Measurements from ENCODE around the gene OCLN. TPM values are rescaled to one million over a fixed set of nuclear protein-coding genes. Genes with fewer than 3 reads are reported as not detected.
"Not testable (repeated sequence)": the region's sequence is repeated elsewhere in the genome, so short reads cannot be mapped to it uniquely, and the experiment has no call there.

OCLN gene
- total RNA-seq, 1 donor from 2014 or later = 67.5 TPM

DNA sequence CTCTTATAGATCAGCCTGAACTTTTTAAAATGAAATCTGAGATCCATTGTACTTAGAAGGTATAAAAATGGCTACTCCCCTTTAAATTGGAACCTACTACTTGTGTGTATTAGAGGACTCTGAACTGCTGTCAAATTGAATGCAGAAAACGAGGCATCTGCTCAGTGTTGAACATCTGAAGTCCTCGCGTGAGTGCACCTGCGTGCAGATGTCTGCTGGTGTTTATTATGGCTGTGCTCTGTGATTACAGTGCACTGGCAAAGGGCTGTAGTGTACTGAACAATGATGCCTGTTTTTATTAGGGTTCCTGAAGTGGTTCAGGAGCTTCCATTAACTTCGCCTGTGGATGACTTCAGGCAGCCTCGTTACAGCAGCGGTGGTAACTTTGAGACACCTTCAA, 52.0 kb downstream of the OCLN start:
- H3K36me3 Mint-ChIP-seq; H3K27ac ChIP-seq; H3K4me3 ChIP-seq; H3K27me3 Mint-ChIP-seq (ENCODE audit: insufficient read depth, low read depth); H3F3A ChIP-seq (ENCODE audit: low read depth); H3K9me3 ChIP-seq (ENCODE audit: low read depth); H3K27me3 ChIP-seq; H4K20me1 ChIP-seq (ENCODE audit: low read depth); H3K4me2 ChIP-seq; H3K4me1 ChIP-seq; H3K36me3 ChIP-seq; H3K27ac Mint-ChIP-seq; H3K9me3 Mint-ChIP-seq; H3K4me3 Mint-ChIP-seq; H3K4me1 Mint-ChIP-seq; DNase-seq (ENCODE audit: low spot score); H3K79me2 ChIP-seq (ENCODE audit: low read depth); H3K9ac ChIP-seq; H2AFZ ChIP-seq (replicated peaks): not testable (repeated sequence)

DNA sequence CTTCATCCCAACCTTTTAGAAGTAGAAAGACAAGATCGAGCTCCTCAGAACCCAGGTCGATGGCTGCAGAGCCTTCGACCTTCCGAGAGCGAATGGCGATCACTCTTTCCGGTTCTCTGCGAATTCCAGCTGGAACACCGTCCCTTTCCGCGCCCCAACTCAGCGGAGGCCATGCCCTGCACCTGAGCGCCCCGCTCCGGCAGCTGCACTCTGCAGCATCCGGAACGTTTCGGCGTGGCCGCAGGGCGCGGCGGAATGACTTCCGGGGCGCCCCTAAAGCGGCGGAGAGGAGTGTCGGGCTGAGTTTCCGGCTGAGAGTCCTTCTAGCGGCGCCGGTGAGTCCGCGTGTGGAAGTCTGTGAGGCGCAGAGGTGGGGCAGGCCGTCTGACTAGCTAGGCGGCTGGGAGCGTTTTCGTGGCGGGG, 67.3 kb downstream of the OCLN start, which contains the start of gene GTF2H2C:
GTF2H2C (plus strand) TSS at position 284 of the 423 bp plus-strand sequence. CDS start 4,942 bp downstream, outside the sequence.
- H3K27ac ChIP-seq; H4K20me1 ChIP-seq (ENCODE audit: low read depth); H3K27me3 Mint-ChIP-seq (ENCODE audit: insufficient read depth, low read depth); H3K9me3 Mint-ChIP-seq; H3K4me1 Mint-ChIP-seq; H3K27me3 ChIP-seq; H3K9ac ChIP-seq; H3K36me3 Mint-ChIP-seq; H3K36me3 ChIP-seq; H3K27ac Mint-ChIP-seq; H3F3A ChIP-seq (ENCODE audit: low read depth); H3K9me3 ChIP-seq (ENCODE audit: low read depth); H3K4me1 ChIP-seq: not testable (repeated sequence)
- peak within 1 kb of the TSS; percentile 95 for H3K4me3 Mint-ChIP-seq
- peak; percentile 82 for DNase-seq (ENCODE audit: low spot score)
- Histone ChIP-seq H2AFZ (replicated peaks) (peak within 1 kb of the TSS; percentile 44), H3K79me2 (ENCODE audit: low read depth) (peaks cover 10% of the 10 kb centered on the region), H3K4me3 (peak within 1 kb of the TSS; percentile 50), H3K4me2 (peak within 1 kb of the TSS; percentile 73)
- TF ChIP-seq, protein P1, sequence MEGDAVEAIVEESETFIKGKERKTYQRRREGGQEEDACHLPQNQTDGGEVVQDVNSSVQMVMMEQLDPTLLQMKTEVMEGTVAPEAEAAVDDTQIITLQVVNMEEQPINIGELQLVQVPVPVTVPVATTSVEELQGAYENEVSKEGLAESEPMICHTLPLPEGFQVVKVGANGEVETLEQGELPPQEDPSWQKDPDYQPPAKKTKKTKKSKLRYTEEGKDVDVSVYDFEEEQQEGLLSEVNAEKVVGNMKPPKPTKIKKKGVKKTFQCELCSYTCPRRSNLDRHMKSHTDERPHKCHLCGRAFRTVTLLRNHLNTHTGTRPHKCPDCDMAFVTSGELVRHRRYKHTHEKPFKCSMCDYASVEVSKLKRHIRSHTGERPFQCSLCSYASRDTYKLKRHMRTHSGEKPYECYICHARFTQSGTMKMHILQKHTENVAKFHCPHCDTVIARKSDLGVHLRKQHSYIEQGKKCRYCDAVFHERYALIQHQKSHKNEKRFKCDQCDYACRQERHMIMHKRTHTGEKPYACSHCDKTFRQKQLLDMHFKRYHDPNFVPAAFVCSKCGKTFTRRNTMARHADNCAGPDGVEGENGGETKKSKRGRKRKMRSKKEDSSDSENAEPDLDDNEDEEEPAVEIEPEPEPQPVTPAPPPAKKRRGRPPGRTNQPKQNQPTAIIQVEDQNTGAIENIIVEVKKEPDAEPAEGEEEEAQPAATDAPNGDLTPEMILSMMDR (IDR thresholded peaks at IDR 0.05) = peak; percentile 54

DNA sequence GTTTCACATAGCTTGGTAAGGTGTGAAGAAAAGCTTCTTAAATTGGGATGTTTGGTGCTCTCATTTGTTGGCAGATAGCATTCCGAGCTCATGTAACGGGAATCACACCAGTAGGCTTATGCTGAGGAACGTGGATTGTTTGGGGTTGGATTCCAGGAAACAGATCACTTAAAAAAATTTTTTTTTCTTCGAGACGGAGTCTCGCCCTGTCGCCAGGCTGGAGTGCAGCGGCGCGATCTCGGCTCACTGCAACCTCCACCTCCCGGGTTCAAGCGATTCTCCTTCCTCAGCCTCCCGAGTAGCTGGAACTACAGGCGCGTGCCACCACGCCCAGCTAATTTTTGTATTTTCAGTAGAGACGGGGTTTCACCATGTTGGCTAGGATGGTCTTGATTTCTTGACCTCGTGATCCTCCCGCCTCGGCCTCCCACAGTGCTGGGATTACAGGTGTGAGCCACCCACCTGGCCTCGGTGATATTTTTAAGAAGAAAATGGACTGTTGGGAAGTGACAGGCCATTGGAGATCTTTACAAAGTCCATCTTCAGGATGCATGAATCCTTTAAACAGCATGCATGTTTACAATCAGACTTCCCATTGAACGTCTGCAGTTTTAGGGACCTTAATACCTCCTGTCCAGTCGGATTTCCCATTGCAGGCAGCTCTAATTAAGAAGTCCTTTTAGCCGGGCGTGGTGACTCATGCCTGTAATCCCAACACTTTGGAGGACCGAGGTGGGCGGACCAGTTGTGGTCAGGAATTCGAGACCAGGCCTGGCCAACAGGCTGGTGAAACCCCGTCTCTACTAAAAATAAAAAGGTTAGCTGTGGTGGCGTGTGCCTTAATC, 68.2 kb downstream of the OCLN start:
- H3K36me3 ChIP-seq; H3F3A ChIP-seq (ENCODE audit: low read depth); H3K9ac ChIP-seq; DNase-seq (ENCODE audit: low spot score); H2AFZ ChIP-seq (replicated peaks); H3K9me3 ChIP-seq (ENCODE audit: low read depth); H3K4me1 Mint-ChIP-seq; H4K20me1 ChIP-seq (ENCODE audit: low read depth); H3K36me3 Mint-ChIP-seq; H3K4me1 ChIP-seq; H3K27ac ChIP-seq; H3K27me3 ChIP-seq; H3K9me3 Mint-ChIP-seq; H3K27ac Mint-ChIP-seq; H3K27me3 Mint-ChIP-seq (ENCODE audit: insufficient read depth, low read depth): not testable (repeated sequence)
- H3K79me2 ChIP-seq (ENCODE audit: low read depth) = peaks cover 10% of the 10 kb centered on the region
- H3K4me3 Mint-ChIP-seq = peak overlapping the region; percentile 79
- H3K4me2 ChIP-seq = peak overlapping the region; percentile 73
- H3K4me3 ChIP-seq = peak overlapping the region; percentile 50

DNA sequence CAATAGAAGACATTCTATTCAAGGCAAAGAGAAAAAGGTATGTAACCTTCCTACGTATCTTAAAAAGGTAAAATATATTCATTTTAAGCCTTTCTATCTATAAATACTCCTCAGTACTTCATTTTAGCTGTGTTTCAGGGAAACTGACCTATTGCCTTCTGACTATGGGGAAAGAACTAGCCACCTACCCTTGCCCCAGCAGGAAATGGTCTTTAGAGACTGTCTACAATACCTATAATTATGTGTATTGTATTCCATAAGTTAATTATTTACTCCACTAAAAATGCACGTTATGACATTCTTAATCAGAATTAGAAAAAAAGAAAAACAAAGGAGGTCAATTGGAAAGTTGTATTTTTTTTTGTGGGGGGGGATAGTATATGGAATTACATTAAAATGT, 73.6 kb downstream of the OCLN start:
- not testable (repeated sequence) for H3K4me1 Mint-ChIP-seq

DNA sequence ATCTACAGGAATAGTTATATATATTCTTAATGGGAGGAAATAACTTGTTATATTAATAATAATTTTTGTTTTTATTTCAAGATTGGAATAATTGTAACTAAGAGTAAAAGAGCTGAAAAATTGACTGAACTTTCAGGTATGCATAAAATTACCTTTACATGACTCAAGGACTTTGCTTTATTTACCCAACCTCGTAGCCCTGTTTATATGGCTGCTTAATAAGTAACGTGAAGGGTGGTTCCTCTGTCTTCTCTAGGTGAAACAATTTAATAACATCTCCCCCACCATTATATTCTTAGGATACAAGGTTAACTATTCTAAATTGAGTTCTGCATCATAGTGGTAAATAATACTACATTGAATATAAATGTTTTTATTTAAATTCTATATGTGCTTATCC, 75.5 kb downstream of the OCLN start:
- H3F3A ChIP-seq (ENCODE audit: low read depth); H3K27ac Mint-ChIP-seq; H3K79me2 ChIP-seq (ENCODE audit: low read depth); H3K27me3 ChIP-seq; H3K4me2 ChIP-seq; H3K36me3 ChIP-seq; DNase-seq (ENCODE audit: low spot score); H3K4me3 ChIP-seq; H3K36me3 Mint-ChIP-seq; H3K9me3 ChIP-seq (ENCODE audit: low read depth); H2AFZ ChIP-seq (replicated peaks); H3K9ac ChIP-seq; H3K4me3 Mint-ChIP-seq; H4K20me1 ChIP-seq (ENCODE audit: low read depth); H3K27ac ChIP-seq; H3K4me1 ChIP-seq; H3K9me3 Mint-ChIP-seq; H3K4me1 Mint-ChIP-seq; H3K27me3 Mint-ChIP-seq (ENCODE audit: insufficient read depth, low read depth): not testable (repeated sequence)

More for the DNA sequence above, 73.6 kb downstream of the OCLN start:
- H2AFZ ChIP-seq (replicated peaks); H3K9me3 ChIP-seq (ENCODE audit: low read depth); H3K4me1 ChIP-seq; H4K20me1 ChIP-seq (ENCODE audit: low read depth); H3K36me3 Mint-ChIP-seq; H3K27ac ChIP-seq; H3K27ac Mint-ChIP-seq; H3K4me3 ChIP-seq; H3K4me2 ChIP-seq; DNase-seq (ENCODE audit: low spot score); H3F3A ChIP-seq (ENCODE audit: low read depth); H3K9ac ChIP-seq; H3K27me3 ChIP-seq; H3K4me3 Mint-ChIP-seq; H3K36me3 ChIP-seq; H3K79me2 ChIP-seq (ENCODE audit: low read depth); H3K27me3 Mint-ChIP-seq (ENCODE audit: insufficient read depth, low read depth); H3K9me3 Mint-ChIP-seq: not testable (repeated sequence)

DNA sequence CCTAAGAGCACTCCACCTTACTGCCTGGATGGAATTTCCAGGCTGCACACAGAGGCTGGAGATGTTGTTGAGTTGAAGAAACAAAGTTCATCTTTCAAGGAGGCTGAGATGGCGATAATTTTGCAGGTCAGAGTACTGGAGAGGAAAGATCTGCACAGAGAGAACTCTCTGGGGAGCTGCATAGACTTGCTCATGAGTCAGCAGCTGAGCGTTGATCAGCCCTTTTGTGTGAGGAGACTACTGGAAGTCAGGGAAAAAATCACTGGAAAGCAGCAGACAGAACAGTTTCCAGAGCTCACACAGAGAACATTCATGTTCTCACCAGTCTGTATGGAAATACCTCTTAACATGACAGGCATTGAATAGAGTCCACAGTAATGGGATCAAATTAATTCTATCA, 90.8 kb downstream of the OCLN start:
- H3K9me3 Mint-ChIP-seq; H3K79me2 ChIP-seq (ENCODE audit: low read depth); H3K9me3 ChIP-seq (ENCODE audit: low read depth); H3K4me2 ChIP-seq; H3K27ac ChIP-seq; H3K4me3 Mint-ChIP-seq; H3K36me3 Mint-ChIP-seq; H3K4me3 ChIP-seq; H3F3A ChIP-seq (ENCODE audit: low read depth); H3K36me3 ChIP-seq; DNase-seq (ENCODE audit: low spot score); H3K27ac Mint-ChIP-seq; H3K27me3 Mint-ChIP-seq (ENCODE audit: insufficient read depth, low read depth); H3K4me1 ChIP-seq; H3K27me3 ChIP-seq; H2AFZ ChIP-seq (replicated peaks); H4K20me1 ChIP-seq (ENCODE audit: low read depth); H3K4me1 Mint-ChIP-seq; H3K9ac ChIP-seq: not testable (repeated sequence)

DNA sequence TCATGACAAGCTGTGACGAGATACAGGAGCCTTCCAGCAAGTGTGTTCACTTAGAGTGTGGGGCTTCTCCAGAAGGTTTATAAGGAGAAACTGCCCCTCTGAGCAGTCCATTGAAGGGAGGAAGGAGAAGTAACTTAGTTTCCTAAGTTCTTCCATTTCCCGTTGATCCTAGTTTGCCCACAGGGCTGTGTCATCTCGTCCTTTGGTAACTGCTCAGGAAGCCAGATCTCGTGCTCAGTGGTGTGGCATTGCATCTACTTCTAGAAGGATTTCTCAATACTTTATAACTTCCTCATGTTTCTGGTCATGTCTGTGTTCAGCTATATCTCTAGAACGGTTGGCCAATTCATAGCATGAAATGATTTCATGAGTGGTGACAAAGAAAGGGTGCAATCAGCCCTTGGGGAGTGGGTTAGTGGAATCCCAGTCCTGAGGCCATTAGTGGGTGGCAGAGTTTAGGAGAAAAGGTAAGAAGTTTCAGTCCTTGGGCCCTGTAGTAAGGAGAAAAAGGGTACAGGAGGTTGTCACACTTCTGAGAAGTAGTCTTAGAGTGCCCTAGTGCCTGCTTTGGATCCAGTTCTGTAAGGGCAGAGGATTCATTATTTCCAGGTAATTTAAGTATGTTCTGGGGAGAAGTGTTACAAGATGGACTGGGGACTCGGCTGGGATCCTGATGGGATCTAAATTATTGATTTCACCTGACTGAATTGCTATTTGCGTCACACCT, 103.7 kb downstream of the OCLN start:
- H4K20me1 ChIP-seq (ENCODE audit: low read depth); H3K4me3 ChIP-seq; H3K9me3 ChIP-seq (ENCODE audit: low read depth); H3K4me1 Mint-ChIP-seq; DNase-seq (ENCODE audit: low spot score); H3K79me2 ChIP-seq (ENCODE audit: low read depth); H3K27me3 ChIP-seq; H3K9ac ChIP-seq; H3K36me3 ChIP-seq; H3K9me3 Mint-ChIP-seq; H3K27ac Mint-ChIP-seq; H3K4me2 ChIP-seq; H3K4me3 Mint-ChIP-seq; H2AFZ ChIP-seq (replicated peaks); H3K27me3 Mint-ChIP-seq (ENCODE audit: insufficient read depth, low read depth); H3K36me3 Mint-ChIP-seq; H3K4me1 ChIP-seq; H3K27ac ChIP-seq; H3F3A ChIP-seq (ENCODE audit: low read depth): not testable (repeated sequence)

All from neural progenitor cell (in vitro differentiated cells).